Neural cell (in vitro differentiated cells): ENCODE measurements around the gene SND1. TPM values are rescaled to one million over a fixed set of nuclear protein-coding genes. Genes with fewer than 3 reads are reported as not detected.

ENCODE experiments used
- H2AFZ ChIP-seq: fragments of 200-600, 300-800 bp; sonication (generic), shearing (Covaris generic); 2 replicates; pipeline ENCODE4 v1.6.0; 2014; ENCODE audit warnings: low read depth, mild to moderate bottlenecking, antibody characterized with exemption, low read length, moderate library complexity
- H3F3A ChIP-seq: fragments of 200-600 bp; shearing (Covaris generic); 2 replicates; pipeline ENCODE4 v1.6.1; 2016; ENCODE audit warnings: mild to moderate bottlenecking, moderate library complexity, mixed read lengths, antibody characterized with exemption, low read length; ENCODE audit not compliant: insufficient read depth, poor library complexity, severe bottlenecking
- H3K27ac ChIP-seq: fragments of 200-600, 300-800 bp; sonication (generic), shearing (Covaris generic); 2 replicates; pipeline ENCODE4 v1.5.1; 2014; ENCODE audit warnings: mild to moderate bottlenecking, low read length, moderate library complexity
- H3K27me3 ChIP-seq: fragments of 300-800, 200-600 bp; sonication (generic), shearing (Covaris generic); 2 replicates; pipeline ENCODE4 v1.6.0; 2014; ENCODE audit warnings: mild to moderate bottlenecking, low read depth, low read length, moderate library complexity; ENCODE audit not compliant: insufficient read depth
- H3K36me3 ChIP-seq: fragments of 300-800, 200-600 bp; sonication (generic), shearing (Covaris generic); 2 replicates; pipeline ENCODE4 v1.5.1; 2014; ENCODE audit warnings: mild to moderate bottlenecking, antibody characterized with exemption, low read length, moderate library complexity; ENCODE audit not compliant: insufficient read depth
- H3K4me2 ChIP-seq: fragments of 300-800, 200-600 bp; sonication (generic), shearing (Covaris generic); 2 replicates; pipeline ENCODE4 v1.6.0; 2014; ENCODE audit warnings: mild to moderate bottlenecking, low read length
- H3K4me3 ChIP-seq: fragments of 300-800, 200-600 bp; sonication (generic), shearing (Covaris generic); 2 replicates; pipeline ENCODE4 v1.5.1; 2014; ENCODE audit warnings: mild to moderate bottlenecking, low read length, moderate library complexity
- H3K79me2 ChIP-seq: fragments of 200-600 bp; shearing (Covaris generic); replicated peaks from 2 replicates; pipeline ENCODE4 v1.6.0; 2014; ENCODE audit warnings: mild to moderate bottlenecking, low read length, moderate library complexity; ENCODE audit not compliant: insufficient read depth
- H3K9ac ChIP-seq: fragments of 300-800, 200-600 bp; sonication (generic), shearing (Covaris generic); 2 replicates; pipeline ENCODE4 v1.6.1; 2016; ENCODE audit warnings: mild to moderate bottlenecking, low read length, mixed read lengths
- H3K9me2 ChIP-seq: fragments of 200-600 bp; shearing (Covaris generic); 2 replicates; pipeline ENCODE4 v1.6.1; 2016; ENCODE audit warnings: mild to moderate bottlenecking, low read length, mixed read lengths; ENCODE audit not compliant: insufficient read depth
- H3K9me3 ChIP-seq: fragments of 200-600, 300-800 bp; sonication (generic), shearing (Covaris generic); 2 replicates; pipeline ENCODE4 v1.6.1; 2016; ENCODE audit warnings: mild to moderate bottlenecking, mixed run types, low read length, moderate library complexity, mixed read lengths
- H4K20me1 ChIP-seq: fragments of 200-600 bp; shearing (Covaris generic); 2 replicates; pipeline ENCODE4 v1.6.1; 2016; ENCODE audit warnings: mild to moderate bottlenecking, mixed run types; ENCODE audit not compliant: insufficient read depth
- CTCF ChIP-seq: fragments of 450-650 bp; IDR thresholded peaks from 2 replicates; pipeline ENCODE4 v1.5.1; 2014; ENCODE audit warnings: antibody characterized with exemption, mild to moderate bottlenecking, moderate library complexity; ENCODE audit not compliant: poor library complexity, severe bottlenecking
- EP300 ChIP-seq: fragments of 450-650 bp; conservative IDR thresholded peaks from 2 replicates; pipeline ENCODE4 v1.6.1; 2014; ENCODE audit warnings: antibody characterized with exemption, mild to moderate bottlenecking, moderate library complexity; ENCODE audit not compliant: poor library complexity, severe bottlenecking
- EZH2 ChIP-seq: fragments of 200-600, 300-800 bp; shearing (Covaris generic), sonication (generic); IDR thresholded peaks from 2 replicates; pipeline ENCODE4 v1.6.1; 2014; ENCODE audit warnings: antibody characterized with exemption, low read length, borderline replicate concordance, mild to moderate bottlenecking; ENCODE audit not compliant: insufficient read depth, poor library complexity, severe bottlenecking
- MXI1 ChIP-seq: fragments of 450-650 bp; conservative IDR thresholded peaks from 2 replicates; pipeline ENCODE4 v1.6.1; 2014; ENCODE audit warnings: antibody characterized with exemption, mild to moderate bottlenecking; ENCODE audit not compliant: poor library complexity, severe bottlenecking
- POLR2AphosphoS5 ChIP-seq: IDR thresholded peaks from 2 replicates; pipeline ENCODE4 v1.6.1; 2012
- RAD21 ChIP-seq: fragments of 450-650 bp; conservative IDR thresholded peaks from 2 replicates; pipeline ENCODE4 v1.6.1; 2014; ENCODE audit warnings: antibody characterized with exemption, mild to moderate bottlenecking, moderate library complexity
- SMC3 ChIP-seq: fragments of 450-650 bp; conservative IDR thresholded peaks from 2 replicates; pipeline ENCODE4 v1.6.1; 2014; ENCODE audit warnings: antibody characterized with exemption, mild to moderate bottlenecking, moderate library complexity; ENCODE audit not compliant: poor library complexity
- TAF1 ChIP-seq: IDR thresholded peaks from 2 replicates; pipeline ENCODE4 v1.6.1; 2012; ENCODE audit warnings: low read depth
- polyA plus RNA-seq: library from polyadenylated mRNA; depleted of rRNA; stranded (reverse); fragments of >200 nt; gene quantifications from 2 replicates; pipeline ENCODE4 v1.2.3, GENCODE V29; 2014
- TF ChIP-seq, protein P1 (sequence below): IDR thresholded peaks from 2 replicates; pipeline ENCODE4 v1.6.1; 2012; ENCODE audit warnings: borderline replicate concordance

SND1 gene
- polyA plus RNA-seq, 1 donor from 2014 or later = 37.4 TPM

GRCh38 chr7:127647636-127648035, 4.4 kb upstream of the SND1 start:
- H3K9ac ChIP-seq = no peak overlapping the region
- no peaks in the 10 kb centered on the region for H3F3A ChIP-seq
- no peak overlapping the region for H3K27ac ChIP-seq
- no peaks in the 10 kb centered on the region for H3K9me3 ChIP-seq
- no peaks in the 10 kb centered on the region for H3K27me3 ChIP-seq
- no peak overlapping the region for H2AFZ ChIP-seq
- no peak for TF ChIP-seq RAD21
- H3K4me2 ChIP-seq = no peak overlapping the region
- no peaks in the 10 kb centered on the region for H3K9me2 ChIP-seq
- H3K79me2 ChIP-seq = no peaks in the 10 kb centered on the region
- no peaks in the 10 kb centered on the region for H4K20me1 ChIP-seq
- no peaks in the 10 kb centered on the region for H3K36me3 ChIP-seq
- H3K4me3 ChIP-seq = no peak overlapping the region

DNA sequence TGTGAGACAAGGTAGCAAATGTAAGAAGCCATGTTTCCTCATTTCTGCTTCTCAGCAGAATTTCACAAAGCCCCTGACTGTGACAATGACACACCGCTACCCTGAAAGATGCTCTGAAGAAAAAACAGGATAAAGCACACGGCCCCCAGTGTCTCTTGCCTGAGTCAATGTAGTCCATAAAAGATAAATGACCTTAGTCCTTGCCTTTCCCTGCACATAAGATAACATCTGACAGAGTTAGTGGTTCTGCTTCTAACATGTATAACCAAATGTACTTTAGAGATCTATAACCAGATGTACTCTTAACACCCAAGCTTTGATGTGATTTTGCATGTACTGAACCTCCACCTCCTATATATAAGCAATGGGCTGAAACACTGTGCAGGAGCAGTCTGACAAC, 3.0 kb upstream of the SND1 start:
- no peaks in the 10 kb centered on the region for H3F3A ChIP-seq
- H3K27me3 ChIP-seq = no peaks in the 10 kb centered on the region
- H3K4me3 ChIP-seq = no peak overlapping the region
- H3K36me3 ChIP-seq = no peaks in the 10 kb centered on the region
- H3K4me2 ChIP-seq = no peak overlapping the region
- H2AFZ ChIP-seq = no peak overlapping the region
- H3K79me2 ChIP-seq = peaks cover 13% of the 10 kb centered on the region
- no peaks in the 10 kb centered on the region for H3K9me3 ChIP-seq
- H3K9ac ChIP-seq = no peak overlapping the region
- no peaks in the 10 kb centered on the region for H3K9me2 ChIP-seq
- TF ChIP-seq EZH2 (no peak), EP300 (no peak), POLR2AphosphoS5 (no peak), SMC3 (no peak), MXI1 (no peak)
- TF ChIP-seq, protein P1, sequence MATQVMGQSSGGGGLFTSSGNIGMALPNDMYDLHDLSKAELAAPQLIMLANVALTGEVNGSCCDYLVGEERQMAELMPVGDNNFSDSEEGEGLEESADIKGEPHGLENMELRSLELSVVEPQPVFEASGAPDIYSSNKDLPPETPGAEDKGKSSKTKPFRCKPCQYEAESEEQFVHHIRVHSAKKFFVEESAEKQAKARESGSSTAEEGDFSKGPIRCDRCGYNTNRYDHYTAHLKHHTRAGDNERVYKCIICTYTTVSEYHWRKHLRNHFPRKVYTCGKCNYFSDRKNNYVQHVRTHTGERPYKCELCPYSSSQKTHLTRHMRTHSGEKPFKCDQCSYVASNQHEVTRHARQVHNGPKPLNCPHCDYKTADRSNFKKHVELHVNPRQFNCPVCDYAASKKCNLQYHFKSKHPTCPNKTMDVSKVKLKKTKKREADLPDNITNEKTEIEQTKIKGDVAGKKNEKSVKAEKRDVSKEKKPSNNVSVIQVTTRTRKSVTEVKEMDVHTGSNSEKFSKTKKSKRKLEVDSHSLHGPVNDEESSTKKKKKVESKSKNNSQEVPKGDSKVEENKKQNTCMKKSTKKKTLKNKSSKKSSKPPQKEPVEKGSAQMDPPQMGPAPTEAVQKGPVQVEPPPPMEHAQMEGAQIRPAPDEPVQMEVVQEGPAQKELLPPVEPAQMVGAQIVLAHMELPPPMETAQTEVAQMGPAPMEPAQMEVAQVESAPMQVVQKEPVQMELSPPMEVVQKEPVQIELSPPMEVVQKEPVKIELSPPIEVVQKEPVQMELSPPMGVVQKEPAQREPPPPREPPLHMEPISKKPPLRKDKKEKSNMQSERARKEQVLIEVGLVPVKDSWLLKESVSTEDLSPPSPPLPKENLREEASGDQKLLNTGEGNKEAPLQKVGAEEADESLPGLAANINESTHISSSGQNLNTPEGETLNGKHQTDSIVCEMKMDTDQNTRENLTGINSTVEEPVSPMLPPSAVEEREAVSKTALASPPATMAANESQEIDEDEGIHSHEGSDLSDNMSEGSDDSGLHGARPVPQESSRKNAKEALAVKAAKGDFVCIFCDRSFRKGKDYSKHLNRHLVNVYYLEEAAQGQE = no peak
- no peak overlapping the region for H3K27ac ChIP-seq
- no peaks in the 10 kb centered on the region for H4K20me1 ChIP-seq

GRCh38 chr7:127650847-127651555, 993 bp upstream of the SND1 start:
- Histone ChIP-seq H3K27ac (peak overlapping the region; percentile 79), H3K79me2 (peaks cover 22% of the 10 kb centered on the region), H3K27me3 (no peaks in the 10 kb centered on the region), H3K36me3 (no peaks in the 10 kb centered on the region), H3K9ac (peak overlapping the region; percentile 70), H3F3A (no peaks in the 10 kb centered on the region), H4K20me1 (no peaks in the 10 kb centered on the region), H3K9me2 (no peaks in the 10 kb centered on the region), H3K4me2 (peak overlapping the region; percentile 66), H2AFZ (peak overlapping the region; percentile 86), H3K4me3 (peak overlapping the region; percentile 82), H3K9me3 (no peaks in the 10 kb centered on the region)
- TF ChIP-seq MXI1 (no peak), CTCF (no peak), EP300 (no peak), EZH2 (no peak), RAD21 (no peak), POLR2AphosphoS5 (no peak), SMC3 (no peak), TAF1 (no peak)
- TF ChIP-seq, protein P1 = no peak
